Measurements from ENCODE around the gene SFRP2. TPM values are rescaled to one million over a fixed set of nuclear protein-coding genes. Genes with fewer than 3 reads are reported as not detected.

Gene SFRP2, protein sequence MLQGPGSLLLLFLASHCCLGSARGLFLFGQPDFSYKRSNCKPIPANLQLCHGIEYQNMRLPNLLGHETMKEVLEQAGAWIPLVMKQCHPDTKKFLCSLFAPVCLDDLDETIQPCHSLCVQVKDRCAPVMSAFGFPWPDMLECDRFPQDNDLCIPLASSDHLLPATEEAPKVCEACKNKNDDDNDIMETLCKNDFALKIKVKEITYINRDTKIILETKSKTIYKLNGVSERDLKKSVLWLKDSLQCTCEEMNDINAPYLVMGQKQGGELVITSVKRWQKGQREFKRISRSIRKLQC
- 100 to 1,000 TPM in 2 of 12 donors, 10 to 100 TPM in 9, not detected in 1; 18.0 to 187 (median 52.8) TPM for polyA plus RNA-seq (ENCODE audit: insufficient read length in 12 of 12)
- long read RNA-seq, donor 1, transcript SFRP2-201 (3 exons, 2,032 nt): major isoform, 14 of 14 reads
- long read RNA-seq, donor 1, partial matches to known transcripts: 0 of 14 reads
- long read RNA-seq, donor 1, other reads (novel, unspliced or antisense): 0 of 14 reads
- long read RNA-seq, donor 2, transcript SFRP2-201 (3 exons, 2,032 nt): major isoform, 25 of 25 reads
- long read RNA-seq, donor 2, partial matches to known transcripts: 0 of 25 reads
- long read RNA-seq, donor 2, other reads (novel, unspliced or antisense): 0 of 25 reads
- long read RNA-seq, donor 3, transcript SFRP2-201 (3 exons, 2,032 nt): major isoform, 6 of 12 reads
- long read RNA-seq, donor 3, partial matches to known transcripts: 6 of 12 reads
- long read RNA-seq, donor 3, other reads (novel, unspliced or antisense): 0 of 12 reads
- long read RNA-seq, donor 4, transcript SFRP2-201 (3 exons, 2,032 nt): major isoform, 5 of 5 reads
- long read RNA-seq, donor 4, partial matches to known transcripts: 0 of 5 reads
- long read RNA-seq, donor 4, other reads (novel, unspliced or antisense): 0 of 5 reads
- long read RNA-seq, donor 5, transcript SFRP2-201 (3 exons, 2,032 nt): major isoform, 31 of 39 reads
- long read RNA-seq, donor 5, partial matches to known transcripts: 8 of 39 reads
- long read RNA-seq, donor 5, other reads (novel, unspliced or antisense): 0 of 39 reads
- long read RNA-seq, donor 6, transcript SFRP2-201 (3 exons, 2,032 nt): major isoform, 23 of 23 reads
- long read RNA-seq, donor 6, partial matches to known transcripts: 0 of 23 reads
- long read RNA-seq, donor 6, other reads (novel, unspliced or antisense): 0 of 23 reads
- long read RNA-seq, donor 7, transcript SFRP2-201 (3 exons, 2,032 nt): major isoform, 30 of 30 reads
- long read RNA-seq, donor 7, partial matches to known transcripts: 0 of 30 reads
- long read RNA-seq, donor 7, other reads (novel, unspliced or antisense): 0 of 30 reads
- long read RNA-seq, donor 8, transcript SFRP2-201 (3 exons, 2,032 nt): major isoform, 23 of 23 reads
- long read RNA-seq, donor 8, partial matches to known transcripts: 0 of 23 reads
- long read RNA-seq, donor 8, other reads (novel, unspliced or antisense): 0 of 23 reads
- long read RNA-seq, donor 9, transcript SFRP2-201 (3 exons, 2,032 nt): major isoform, 35 of 56 reads
- long read RNA-seq, donor 9, partial matches to known transcripts: 21 of 56 reads
- long read RNA-seq, donor 9, other reads (novel, unspliced or antisense): 0 of 56 reads
- long read RNA-seq, donor 10, transcript SFRP2-201 (3 exons, 2,032 nt): major isoform, 23 of 23 reads
- long read RNA-seq, donor 10, partial matches to known transcripts: 0 of 23 reads
- long read RNA-seq, donor 10, other reads (novel, unspliced or antisense): 0 of 23 reads
- long read RNA-seq, donor 11, transcript SFRP2-201 (3 exons, 2,032 nt): major isoform, 54 of 54 reads
- long read RNA-seq, donor 11, partial matches to known transcripts: 0 of 54 reads
- long read RNA-seq, donor 11, other reads (novel, unspliced or antisense): 0 of 54 reads

- DNase-seq: peak; percentile 51
Observed at GRCh38 chr4:153788413-153789276, at the start of gene SFRP2. TSS of gene SFRP2 (minus strand) at chr4:153789083. CDS start at chr4:153788835, 248 bp downstream.

GRCh38 chr4:153838564-153838963, 49.7 kb upstream of the SFRP2 start:
- no peak for DNase-seq

DNA sequence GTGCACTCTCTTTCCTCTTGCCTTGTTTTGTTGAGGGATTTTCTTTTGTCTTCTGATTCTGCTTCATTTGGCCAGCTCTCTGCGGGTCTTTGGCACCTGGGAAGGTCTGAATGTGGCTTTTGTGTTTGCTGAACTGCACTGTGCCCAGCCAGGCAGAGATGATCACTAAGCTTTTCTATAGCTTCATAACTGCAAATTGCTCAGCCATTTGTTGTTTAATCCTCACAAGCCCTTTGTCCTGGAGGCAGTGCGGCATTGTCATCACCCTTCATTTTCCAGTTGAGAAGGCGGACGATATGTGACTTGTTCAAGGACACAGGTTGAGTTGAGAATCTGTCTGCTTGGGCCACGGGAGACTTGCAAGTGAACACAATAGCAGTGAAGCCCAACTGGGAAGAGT, 46.0 kb upstream of the SFRP2 start:
- no peak for DNase-seq

- no peak for DNase-seq
Observed at GRCh38 chr4:153832720-153833287, 43.9 kb upstream of the SFRP2 start.

GRCh38 chr4:153832054-153832453, 43.2 kb upstream of the SFRP2 start:
- DNase-seq: no peak

DNA sequence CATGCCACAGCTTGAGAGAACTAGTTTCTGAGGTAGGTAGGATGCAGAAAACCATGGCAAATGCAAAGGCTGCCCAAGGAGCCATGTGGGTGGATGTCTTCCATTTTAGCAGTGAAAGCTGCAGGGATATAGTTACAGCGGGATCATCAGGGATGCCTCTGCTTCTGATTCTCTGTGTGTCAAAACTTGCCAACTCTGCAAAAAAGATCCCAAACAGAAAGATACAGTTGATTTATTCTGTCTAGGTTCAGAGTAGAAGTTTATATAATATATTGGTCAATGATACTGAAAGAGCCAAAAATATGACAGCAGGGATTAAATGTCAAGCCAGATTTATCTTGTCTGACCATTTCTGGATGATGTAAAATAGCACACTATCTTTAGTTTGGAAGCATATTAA, 42.4 kb upstream of the SFRP2 start:
- DNase-seq: no peak

- DNase-seq: no peak
Observed at GRCh38 chr4:153825691-153826090, 36.8 kb upstream of the SFRP2 start.

DNA sequence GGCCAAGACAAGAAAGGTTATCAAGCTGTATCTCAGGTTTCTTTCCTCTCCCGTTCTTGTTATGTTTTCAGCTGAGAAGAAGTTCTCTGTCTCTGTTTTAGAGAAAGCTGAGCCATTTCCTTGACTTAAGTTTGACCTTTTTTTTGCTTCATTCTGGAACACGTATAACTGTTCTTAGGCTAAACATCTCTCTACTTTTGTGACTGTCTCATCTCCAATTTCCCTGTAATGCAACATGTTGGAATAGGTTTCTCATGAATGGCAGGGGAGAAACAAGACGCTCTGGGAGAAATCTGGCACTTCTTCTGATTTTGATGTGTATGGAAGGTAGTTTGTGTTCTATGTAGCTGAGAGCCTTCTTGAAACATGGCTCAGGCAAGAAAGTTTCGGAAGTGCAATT, 36.2 kb upstream of the SFRP2 start:
- DNase-seq: no peak

DNA sequence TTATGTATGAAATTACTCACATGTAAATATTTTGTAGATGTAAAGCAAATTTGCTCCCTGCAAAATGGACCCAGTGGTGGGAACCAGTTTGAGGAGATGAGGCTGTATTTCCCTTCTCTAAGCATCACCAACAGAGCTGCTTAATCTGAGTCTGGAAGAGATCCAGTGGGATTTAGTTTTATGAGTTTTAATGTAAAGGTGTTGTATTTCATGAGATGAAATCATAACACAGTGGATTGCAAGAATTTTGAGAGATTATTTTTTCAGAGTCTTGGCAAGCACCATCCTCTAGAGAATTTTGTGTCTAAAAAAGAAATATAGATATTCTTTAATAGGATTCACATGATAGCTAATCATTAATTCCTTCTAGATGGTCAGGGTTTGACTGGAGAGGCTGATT, 35.6 kb upstream of the SFRP2 start:
- no peak for DNase-seq

GRCh38 chr4:153823483-153823882, 34.6 kb upstream of the SFRP2 start:
- DNase-seq: no peak

- no peak for DNase-seq
Observed at GRCh38 chr4:153822316-153822715, 33.4 kb upstream of the SFRP2 start.

DNA sequence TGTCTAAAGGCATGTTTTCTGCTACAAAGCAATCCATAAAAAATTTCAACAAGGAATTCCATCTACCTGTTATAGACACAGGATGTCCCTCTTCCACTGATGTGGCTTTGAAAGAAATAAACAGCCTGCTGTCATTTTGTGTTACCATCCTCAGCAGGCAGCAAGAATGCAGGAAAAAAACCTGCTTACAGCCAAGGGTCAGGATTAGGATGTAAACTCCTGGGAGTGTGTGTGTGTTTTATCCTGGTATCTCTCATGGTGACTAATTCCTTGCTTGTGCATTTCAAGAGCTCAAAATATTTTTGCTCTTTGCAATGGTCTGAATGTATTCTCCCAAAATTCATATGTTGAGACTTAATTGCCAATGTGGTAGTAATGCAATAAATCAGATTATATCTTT, 28.6 kb upstream of the SFRP2 start:
- DNase-seq: no peak

DNA sequence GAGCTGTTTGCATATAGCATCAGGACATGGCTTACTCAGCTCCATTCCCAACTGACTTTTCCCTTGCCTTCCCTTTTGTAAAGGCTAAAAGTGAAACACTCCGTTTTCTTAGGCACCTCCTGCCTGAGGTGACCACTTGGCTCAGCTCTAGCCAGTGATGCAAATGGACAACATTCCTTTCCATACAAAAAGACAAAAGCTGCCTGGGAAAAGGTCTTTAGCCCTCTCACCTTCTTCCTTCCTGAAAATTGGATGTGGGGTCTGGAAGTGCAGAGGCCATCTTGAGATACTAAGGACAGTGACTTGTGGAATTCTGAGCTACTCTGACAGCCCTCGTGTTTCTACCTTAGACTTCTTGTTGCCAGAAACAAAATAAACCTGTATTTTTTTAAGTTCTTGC, 27.7 kb upstream of the SFRP2 start:
- DNase-seq: no peak

GRCh38 chr4:153814789-153815188, 25.9 kb upstream of the SFRP2 start:
- no peak for DNase-seq

DNA sequence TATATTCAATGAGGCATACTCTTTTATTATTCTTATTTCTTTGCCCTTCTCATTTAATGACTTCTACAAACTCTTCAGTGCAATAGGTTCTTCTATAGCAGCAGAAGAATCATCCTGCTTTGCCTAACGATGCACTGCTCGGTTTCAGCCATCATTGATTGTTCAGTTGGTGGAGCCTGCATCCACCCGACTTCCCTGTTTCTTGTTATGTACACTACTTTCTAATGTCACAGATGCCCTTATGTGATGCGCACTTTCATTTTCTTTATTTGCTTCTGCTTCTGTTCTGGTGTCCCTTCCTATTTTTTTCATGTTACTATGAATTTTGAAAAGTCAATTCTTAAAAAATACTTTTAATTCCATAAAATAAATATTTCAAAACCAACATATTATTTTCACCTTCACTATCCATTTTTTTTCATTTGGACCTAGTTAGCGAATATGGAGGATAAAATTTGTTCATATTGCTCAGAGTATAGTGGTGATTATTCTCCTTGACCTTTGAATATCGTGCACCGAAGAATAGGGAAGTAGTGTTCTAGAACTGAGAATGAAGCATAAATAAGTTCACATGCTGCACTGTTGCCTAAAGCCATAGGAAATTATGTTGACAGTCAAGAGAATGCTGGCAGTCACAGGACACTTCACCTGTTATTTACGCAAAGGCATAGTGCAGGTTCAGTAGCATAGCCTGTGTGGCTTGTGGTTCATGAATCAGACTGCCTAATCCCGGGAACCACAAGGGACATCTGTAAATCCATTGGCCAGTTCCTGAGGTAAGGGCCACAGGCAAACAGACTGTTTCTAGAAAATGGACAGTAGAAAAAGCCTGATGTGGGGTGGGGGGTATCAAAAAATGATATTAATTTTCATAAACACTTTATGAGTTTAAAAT, 21.3 kb upstream of the SFRP2 start:
- no peak for DNase-seq

DNA sequence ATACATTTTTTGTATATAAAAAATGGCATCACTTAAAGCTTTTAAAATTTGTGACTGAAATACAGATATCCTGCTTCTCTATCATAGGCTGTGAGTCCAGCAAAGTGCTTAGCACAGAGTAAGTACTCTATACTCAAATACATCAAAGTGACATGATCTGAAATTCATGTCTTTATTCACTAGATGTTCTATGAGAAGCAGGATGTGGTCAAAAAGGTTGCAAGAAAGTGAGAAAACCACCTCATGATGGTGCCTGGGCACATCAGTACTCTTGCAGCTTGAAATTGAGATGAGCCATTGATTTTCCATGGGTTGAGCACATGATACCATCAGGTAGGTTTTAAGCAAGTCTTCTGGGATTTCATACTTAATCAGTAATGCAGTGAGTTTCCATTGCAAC, 20.4 kb upstream of the SFRP2 start:
- no peak for DNase-seq

DNA sequence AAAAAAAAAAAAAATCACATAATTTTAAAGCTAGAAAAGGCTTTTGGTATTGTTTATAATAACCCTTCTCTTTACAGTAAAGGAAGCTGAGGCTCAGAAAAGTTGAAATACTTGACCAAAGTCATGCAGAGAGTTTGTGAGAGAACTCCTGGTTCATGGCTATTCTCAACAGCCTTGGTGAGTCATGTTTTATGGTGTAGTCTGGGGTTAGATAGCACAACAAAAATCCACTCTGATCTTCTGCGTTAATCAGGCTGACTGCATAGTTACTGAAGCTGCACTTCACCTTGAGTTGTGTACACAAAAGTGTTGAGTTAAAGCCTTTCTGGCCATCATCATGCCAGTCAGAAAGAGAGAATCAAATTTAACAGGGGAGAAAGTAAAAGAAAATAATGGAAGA, 19.3 kb upstream of the SFRP2 start:
- DNase-seq: no peak

- no peak for DNase-seq
Observed at GRCh38 chr4:153806073-153806472, 17.2 kb upstream of the SFRP2 start.
